Peyer's patch (tissue), 4 donors: ENCODE data around the gene JPH3.

Experiments used
- POLR2A ChIP-seq, 2 donors: fragments of 450-650 bp; IDR thresholded peaks; one replicate each; pipeline ENCODE4 v1.5.1; 2017; ENCODE audit warnings: antibody characterized with exemption in 2 of 2, mild to moderate bottlenecking in 2 of 2, moderate library complexity in 2 of 2
- TF ChIP-seq, protein P1 (sequence below), 6 experiments: fragments of 450-650 bp in 4 of 6; fragments of 200-600 bp in 2 of 6; sonication (generic) in 1 of 6; IDR thresholded peaks; one replicate each; pipeline ENCODE4 v1.5.1; 2017 to 2019; ENCODE audit warnings: antibody characterized with exemption in 6 of 6, mild to moderate bottlenecking in 3 of 6, moderate library complexity in 1 of 6

DNA sequence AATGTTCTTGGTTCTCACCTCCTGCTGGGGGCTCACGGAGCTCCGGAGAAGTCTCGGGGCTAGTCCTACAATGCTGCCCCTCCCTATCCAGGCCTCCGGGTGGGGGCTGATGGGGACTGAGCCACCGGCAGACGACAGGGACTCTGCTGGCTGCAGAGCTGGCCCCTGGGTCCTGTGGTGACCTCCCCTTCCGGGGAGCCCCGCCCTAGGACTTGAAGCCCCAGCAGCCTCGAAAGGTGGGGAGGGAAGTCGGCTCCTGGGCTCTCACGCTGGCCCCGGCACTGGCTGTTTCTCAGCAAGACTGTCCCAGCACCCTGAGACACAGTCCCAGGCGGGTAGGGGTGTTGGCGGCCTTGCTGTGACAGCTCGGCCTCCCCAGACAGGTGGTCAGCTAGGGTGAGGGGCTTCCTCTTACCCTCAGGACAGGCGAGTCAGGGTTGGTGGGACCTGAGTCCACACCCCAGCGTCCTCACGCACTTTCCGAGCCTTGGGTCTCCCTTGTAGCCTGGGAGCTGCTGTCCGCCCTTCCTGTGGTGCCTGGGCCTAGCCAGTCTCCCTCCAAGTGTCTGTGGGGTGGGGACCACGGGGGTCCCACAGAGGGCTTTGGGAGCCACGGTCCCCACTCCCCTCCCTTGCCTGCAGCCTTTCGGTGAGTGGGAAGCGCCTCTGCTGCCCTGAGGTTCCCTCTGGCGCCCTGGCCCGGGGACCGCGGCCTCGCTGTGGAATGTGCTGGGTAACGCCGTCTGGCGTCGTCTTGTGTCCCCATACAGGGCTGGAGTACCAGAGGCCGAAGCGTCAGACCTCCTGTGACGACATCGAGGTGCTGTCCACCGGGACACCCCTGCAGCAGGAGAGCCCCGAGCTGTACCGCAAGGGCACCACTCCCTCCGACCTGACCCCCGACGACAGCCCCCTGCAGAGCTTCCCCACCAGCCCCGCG lies 86.8 kb downstream of the JPH3 start:
- no peak for TF ChIP-seq POLR2A (IDR thresholded peaks at IDR 0.05)
- TF ChIP-seq, protein P1, sequence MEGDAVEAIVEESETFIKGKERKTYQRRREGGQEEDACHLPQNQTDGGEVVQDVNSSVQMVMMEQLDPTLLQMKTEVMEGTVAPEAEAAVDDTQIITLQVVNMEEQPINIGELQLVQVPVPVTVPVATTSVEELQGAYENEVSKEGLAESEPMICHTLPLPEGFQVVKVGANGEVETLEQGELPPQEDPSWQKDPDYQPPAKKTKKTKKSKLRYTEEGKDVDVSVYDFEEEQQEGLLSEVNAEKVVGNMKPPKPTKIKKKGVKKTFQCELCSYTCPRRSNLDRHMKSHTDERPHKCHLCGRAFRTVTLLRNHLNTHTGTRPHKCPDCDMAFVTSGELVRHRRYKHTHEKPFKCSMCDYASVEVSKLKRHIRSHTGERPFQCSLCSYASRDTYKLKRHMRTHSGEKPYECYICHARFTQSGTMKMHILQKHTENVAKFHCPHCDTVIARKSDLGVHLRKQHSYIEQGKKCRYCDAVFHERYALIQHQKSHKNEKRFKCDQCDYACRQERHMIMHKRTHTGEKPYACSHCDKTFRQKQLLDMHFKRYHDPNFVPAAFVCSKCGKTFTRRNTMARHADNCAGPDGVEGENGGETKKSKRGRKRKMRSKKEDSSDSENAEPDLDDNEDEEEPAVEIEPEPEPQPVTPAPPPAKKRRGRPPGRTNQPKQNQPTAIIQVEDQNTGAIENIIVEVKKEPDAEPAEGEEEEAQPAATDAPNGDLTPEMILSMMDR (IDR thresholded peaks at IDR 0.05) = no peak
